ENCODE data around the gene FCMR.
A peak's percentile ranks its signal among the peaks of the same experiment; 100 is the strongest.

Gene FCMR

GRCh38 chr1:206921772-206922265 lies at the start of gene FCMR:
Gene FCMR, minus strand, starts transcription at chr1:206921941. Its CDS starts 87 bp downstream, at chr1:206921854.
- DNase-seq, result peak; percentile 12

GRCh38 chr1:206971029-206971655 lies 49.4 kb upstream of the FCMR start:
- DNase-seq, result no peak

GRCh38 chr1:206970446-206970845 lies 48.7 kb upstream of the FCMR start, which contains the start of gene FCAMR:
Gene FCAMR, minus strand, starts transcription at chr1:206970460. Its CDS starts 335 bp downstream, at chr1:206970125.
- no peak for DNase-seq

DNA sequence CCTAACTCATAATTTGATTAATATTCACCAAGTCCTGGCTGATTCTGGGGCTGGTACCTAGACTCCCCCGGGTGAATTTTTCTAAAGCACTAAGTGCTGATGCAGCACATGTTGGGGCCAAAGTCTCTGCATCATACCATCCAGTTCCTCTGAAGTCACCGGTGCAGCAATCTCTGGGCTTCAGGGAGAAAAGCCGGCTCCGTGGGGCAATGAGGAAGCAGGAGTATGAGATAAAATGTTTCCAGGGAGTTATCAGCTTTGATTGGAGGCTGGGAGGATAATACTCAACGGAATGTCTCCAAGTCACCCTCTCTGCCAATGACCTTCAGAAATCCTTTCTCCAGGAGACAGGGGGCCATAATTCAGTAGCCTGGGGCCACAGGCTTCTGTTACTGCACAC lies 47.3 kb upstream of the FCMR start:
- no peak for DNase-seq

DNA sequence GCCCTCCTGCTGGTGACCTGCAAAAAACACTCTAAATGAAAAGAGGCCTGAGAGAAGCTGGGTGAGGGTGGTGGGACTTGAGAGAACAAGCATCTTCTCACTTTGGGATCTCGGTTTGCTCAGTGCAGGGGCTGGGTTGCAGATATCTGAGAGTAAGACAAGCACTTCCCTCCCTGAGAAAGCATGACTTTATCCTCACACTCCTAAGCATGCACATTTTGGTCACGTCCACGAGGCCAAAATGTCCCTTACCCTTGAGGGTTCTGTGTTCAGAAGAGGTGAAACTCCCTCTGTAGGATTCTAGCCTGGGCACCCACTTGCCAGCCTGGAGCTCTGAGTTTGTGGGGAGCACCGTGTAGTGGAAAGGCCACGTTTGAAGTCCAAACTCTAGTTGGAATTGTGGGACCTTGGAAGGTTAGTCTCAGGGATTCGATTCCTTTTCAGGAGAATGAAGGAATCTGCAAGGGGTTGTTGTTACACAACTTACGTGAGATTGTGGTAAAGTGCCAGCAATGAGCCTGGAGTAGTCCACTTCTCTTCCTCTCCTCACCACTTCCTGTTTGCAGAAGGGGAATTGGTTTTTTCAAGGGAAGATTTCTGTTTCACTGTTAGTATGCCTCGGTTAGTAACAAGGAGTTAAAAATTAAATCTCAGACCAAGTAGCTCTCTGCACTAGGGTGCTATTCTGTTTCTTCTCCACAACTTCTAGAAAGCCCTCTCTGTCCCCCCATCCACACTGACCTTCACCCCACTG lies 45.5 kb upstream of the FCMR start:
- no peak for DNase-seq

- DNase-seq, result no peak
Measured at GRCh38 chr1:206965781-206966180, 44.0 kb upstream of the FCMR start.

- DNase-seq, result no peak
Measured at GRCh38 chr1:206963740-206964139, 42.0 kb upstream of the FCMR start.

DNA sequence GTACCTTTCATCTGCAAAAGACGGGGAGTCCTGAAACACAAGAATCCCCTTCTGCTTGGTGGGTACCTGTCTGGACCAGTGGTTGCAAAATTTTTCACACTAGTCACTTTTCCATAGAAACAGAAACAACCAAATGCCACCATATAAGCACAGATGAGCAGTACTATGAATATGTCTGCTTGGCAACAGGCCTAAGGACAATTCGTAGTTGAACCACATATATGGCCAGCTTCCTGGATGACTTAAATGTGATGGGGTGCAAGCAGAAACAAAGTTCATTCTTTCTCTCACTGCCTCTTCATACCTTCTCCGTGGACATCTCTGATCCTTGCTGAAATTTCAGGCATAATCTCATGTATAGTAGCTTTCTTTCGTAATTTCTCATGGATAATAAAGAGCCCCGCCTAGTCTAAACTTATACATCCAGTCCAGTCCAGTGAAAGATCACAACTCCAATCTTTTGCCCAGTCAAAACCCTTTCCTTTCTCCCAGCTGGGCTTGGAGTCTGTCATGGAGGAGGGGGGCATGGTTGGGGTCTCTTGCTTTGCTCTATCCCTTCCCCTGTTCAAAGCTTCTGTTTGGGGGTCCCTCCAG lies 41.5 kb upstream of the FCMR start:
- no peak for DNase-seq

DNA sequence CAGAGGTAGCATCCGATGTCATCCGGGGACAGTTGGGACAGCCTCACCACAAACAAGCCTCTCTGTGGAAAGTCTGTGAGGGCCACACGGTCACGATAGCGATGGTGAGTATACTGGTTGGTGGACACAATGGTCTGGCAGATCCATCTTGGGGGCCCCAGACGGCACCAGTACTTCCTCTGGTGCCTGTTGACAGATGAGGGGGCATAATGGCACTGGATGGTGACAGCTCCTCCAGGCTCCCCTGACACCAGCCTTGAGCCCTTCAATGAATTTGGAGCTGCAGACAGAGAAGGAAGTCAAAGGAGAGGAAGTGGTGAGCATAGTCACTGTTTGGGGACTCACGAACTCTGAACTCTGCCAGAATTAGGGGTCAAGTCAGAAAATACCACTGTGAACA lies 40.5 kb upstream of the FCMR start:
- DNase-seq, result no peak

- no peak for DNase-seq
Measured at GRCh38 chr1:206961668-206962067, 39.9 kb upstream of the FCMR start.

DNA sequence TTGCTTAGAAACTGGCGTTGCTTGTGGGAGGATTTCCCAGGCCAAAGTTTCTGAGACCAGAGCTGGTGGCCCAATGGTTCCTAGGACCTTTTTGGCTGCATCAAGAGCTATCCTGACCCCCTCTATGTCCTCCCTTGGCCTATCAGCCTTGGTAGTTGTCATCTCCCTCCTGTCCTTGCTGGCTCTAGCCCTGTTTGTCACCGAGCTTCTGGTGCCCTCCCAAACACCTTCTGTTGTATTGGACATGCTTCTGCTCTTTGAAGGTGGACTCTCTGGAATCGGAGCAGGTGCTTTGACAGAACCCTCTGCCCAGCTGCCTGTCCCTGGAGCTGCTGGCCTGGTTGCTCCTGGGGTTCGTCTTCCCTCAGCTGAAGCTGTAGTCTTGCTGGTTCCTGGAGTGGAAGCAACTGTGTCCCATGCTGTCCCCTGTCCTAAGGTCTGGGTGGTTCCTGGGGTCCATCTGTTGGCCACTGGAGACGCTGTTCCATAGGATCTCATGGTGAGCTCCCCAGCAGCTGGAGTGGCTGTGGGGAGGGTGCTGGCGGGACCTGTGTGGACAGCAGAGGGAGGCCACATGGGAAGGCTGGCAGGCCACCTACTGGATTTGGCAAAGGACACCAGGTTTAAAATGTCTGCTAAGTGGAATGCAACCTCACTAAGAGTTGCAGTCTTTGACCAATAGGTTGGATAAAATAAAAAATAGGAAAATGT lies 39.1 kb upstream of the FCMR start:
- no peak for DNase-seq

GRCh38 chr1:206958144-206958543 lies 36.4 kb upstream of the FCMR start:
- DNase-seq, result no peak

DNA sequence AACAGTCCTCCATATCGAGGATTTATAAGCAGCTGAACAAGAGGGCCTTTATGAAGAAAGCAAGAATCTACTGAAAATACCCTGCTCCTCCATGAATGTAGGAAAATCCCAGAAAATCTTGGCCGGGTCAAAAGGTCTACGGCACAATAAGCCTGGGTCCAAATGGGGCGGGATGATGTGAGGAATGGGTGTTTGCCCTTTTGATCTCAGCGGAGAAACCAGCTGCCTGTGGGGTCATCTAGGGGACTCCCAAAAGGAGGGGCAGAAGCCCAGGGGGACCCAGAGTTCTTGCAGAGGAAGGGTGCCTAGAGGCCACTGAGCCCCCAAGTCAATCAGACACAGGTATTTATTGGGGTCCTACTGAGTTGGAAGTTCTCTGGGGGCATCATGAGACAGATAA lies 35.9 kb upstream of the FCMR start:
- no peak for DNase-seq

DNA sequence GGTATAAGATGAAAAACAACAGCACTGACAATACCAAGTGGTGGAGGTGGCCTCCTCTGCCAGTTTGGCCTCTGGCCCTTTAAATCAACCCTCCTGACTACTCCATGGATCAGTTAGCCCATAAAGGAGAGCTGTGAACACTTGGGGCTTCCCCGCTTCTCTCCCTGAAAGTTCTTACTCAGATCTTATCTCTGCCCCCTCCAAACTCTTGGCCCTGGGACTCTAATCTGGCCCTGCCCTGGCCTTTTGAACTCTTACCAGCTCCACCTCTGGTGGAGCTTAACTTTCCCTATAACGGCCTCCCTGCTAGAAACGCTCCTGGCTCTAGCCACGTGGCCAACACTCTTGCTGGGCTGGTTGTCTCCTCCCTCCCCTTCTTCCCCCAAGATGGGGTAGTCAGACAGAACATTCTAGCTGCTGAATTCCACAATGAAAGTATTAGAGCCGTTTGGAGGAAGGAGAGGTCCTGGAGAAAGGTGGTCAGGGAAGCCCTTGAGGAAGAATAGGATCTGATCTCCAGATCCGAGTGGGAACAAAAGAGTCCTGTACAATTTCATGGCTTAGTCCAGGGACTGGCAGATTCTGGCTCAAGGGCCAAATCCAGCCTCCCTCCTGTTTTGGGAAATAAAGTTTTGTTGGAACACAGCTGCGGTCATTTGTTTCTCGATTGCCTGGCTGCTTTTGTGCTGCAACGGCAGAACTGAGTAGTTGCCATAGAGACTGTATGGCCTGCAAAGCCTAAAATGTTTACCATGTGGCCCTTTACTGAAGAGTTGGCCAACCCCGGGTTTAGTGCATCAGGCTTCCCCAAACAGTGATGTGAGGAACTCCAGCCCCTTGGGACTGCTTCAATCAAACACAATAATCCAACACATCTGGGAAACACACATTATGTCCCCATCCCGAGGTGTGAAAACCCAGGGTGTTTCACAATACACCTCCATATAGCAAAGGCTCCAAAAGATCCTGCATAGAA lies 34.0 kb upstream of the FCMR start:
- DNase-seq, result no peak

DNA sequence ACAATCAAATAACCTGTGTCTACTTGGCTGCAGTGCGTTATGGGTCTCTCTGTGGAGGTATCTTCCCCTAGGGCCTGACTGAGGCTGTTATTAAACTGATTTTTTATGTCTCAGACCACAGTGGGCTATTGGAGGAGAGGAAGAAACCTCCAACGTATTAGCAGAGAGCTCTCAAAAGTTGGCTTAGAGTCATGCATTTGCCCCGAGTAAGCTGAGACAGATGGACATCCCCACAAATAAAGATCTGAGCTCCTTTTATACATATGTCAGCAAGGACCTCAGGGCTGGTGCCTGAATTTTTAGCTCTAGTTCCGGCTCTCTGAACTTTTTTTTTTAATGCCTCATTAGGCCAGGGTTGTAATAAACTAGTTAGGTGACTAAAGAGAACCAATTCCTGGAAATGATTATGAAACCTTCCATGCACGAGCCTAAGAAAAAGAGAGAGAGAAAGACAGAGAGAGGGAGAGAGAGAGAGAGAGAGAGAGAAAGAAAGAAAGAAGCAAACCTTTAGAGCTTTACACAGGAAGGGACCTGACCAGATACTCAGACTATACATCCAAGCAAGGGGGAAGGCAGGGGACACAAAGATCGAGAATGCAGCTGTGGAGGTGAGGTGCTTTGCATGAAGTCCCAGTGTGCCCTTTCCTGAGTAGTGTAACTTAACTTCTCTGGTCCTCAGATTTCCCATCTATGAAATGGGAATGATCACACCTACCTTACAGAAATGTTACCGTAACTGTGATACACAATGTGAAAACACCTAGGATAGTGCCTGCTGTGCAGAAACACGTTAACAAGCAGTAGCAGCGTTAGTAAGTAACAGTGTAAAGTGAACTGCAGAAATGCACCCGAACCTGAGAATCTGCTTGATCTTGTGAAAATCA lies 33.0 kb upstream of the FCMR start:
- DNase-seq, result no peak

GRCh38 chr1:206953626-206954025 lies 31.9 kb upstream of the FCMR start:
- no peak for DNase-seq

DNA sequence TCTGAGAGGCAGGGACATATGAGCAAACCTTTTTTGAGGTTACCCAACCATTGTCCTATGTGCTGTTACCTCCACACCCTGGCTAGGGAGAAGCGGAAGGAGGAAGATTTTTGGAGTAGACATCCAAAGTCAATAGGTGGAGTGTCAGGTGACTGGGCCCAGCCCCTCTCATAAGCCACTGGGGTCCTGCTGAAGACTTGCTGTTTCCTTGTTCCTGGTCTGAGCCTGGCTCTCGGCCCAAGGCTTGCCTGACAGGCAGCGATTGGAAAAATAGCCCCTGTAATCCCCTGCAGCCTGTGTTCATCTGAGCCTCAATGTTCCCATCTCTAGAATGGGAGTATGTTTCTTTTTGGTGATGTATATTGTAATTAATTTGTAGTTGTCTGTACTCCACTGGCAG lies 31.4 kb upstream of the FCMR start:
- DNase-seq, result no peak

GRCh38 chr1:206952171-206952570 lies 30.4 kb upstream of the FCMR start:
- DNase-seq, result no peak

DNA sequence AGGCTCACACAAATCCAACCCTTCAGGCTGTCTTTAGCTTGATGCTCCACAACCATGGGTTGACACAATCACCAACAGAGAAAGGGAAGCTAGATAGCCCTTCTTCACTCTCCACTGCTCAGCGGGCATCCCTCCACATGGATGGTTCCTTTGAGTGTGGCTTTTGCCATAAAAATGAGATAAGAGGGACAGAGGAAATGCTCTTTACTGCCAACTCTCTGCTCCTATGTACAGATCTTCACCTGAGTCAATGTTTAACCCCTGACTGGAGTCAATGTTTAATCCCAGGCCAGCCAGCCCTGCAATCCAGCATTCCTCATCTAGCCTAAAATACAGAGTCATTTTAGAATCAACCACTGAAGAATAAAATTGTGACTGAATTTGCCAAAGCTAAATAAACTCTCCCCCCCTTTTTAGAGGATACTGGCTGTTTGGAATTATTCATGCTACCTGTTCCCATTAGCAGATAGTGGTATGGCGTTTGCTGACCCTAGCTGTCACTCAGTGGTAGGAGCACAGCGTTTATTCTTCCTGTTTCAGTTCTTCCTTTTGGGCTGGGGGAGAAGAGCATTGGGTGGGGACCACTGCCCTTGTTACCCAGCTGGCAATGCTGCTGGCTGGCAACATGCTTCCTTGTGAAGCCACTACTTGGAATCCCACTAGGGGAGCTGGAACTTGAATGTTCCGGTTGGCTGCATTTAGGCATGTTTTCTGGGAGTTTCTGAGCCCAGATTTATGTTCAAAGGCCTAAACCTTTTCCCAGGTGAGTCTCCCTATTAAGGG lies 29.8 kb upstream of the FCMR start:
- no peak for DNase-seq

DNA sequence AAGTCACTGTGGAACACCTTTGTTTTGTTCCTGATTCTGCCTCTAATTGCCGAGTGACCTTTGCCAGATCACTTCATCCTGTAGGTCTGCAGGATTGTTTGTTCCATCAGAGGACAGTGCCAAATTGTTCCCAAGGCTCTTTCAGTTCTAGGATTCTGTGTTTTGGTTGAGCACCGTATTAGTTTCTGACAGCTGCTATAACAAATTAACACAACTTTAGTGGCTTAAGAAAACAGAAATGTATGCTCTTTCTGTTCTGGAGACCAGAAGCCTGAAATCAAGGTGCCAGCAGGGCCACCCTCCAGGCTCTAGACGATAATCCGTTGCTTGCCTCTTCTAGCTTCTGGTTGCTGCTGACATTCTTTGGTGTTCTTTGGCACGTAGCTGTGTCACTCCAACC lies 27.9 kb upstream of the FCMR start:
- DNase-seq, result no peak
